OCI-LY3 (cell line): ENCODE results near the gene UBE3A.

Experiments used
- CTCF ChIP-seq: fragments of 200-600, 300-600 bp; sonication (generic); IDR thresholded peaks from 2 replicates; pipeline ENCODE4 v1.5.1; 2014; ENCODE audit warnings: antibody characterized with exemption, low read length, low read depth
- EZH2phosphoT487 ChIP-seq: fragments of 200-600 bp; shearing (Covaris generic); IDR thresholded peaks from 2 replicates; pipeline ENCODE4 v1.6.1; 2018; ENCODE audit warnings: antibody characterized with exemption, mixed run types, low read depth

- TF ChIP-seq CTCF (no peak), EZH2phosphoT487 (no peak)
These were observed 115.4 kb downstream of the UBE3A start for GRCh38 chr15:25323420-25323819.
